SU-DHL-6 (cell line): ENCODE data around the gene SCFD2.

Source experiments
- H2AFZ ChIP-seq: fragments of 200-600 bp; sonication (generic); 2 replicates; pipeline ENCODE4 v1.6.1; 2014; ENCODE audit warnings: low read depth, mild to moderate bottlenecking, moderate library complexity, mixed read lengths, antibody characterized with exemption, low read length; ENCODE audit not compliant: severe bottlenecking
- H3F3A ChIP-seq: fragments of 200-600 bp; shearing (Covaris generic); 2 replicates; pipeline ENCODE4 v1.6.0; 2016; ENCODE audit warnings: antibody characterized with exemption, mild to moderate bottlenecking; ENCODE audit not compliant: insufficient read depth
- H3K27ac ChIP-seq: fragments of 200-600 bp; sonication (generic); 2 replicates; pipeline ENCODE4 v1.5.1; 2016; ENCODE audit warnings: low read depth, mild to moderate bottlenecking, low read length, moderate library complexity, mixed read lengths
- H3K27me3 ChIP-seq: fragments of 200-600 bp; sonication (generic), shearing (Covaris generic); 2 replicates; pipeline ENCODE4 v1.6.0; 2014; ENCODE audit warnings: mild to moderate bottlenecking, low read length
- H3K36me3 ChIP-seq: fragments of 200-600 bp; sonication (generic); 2 replicates; pipeline ENCODE4 v1.6.1; 2014; ENCODE audit warnings: mild to moderate bottlenecking, low read length, mixed read lengths
- H3K4me2 ChIP-seq: fragments of 300-600, 200-600 bp; shearing (Covaris generic), sonication (generic); 2 replicates; pipeline ENCODE4 v1.6.0; 2014; ENCODE audit warnings: low read length, low read depth, mild to moderate bottlenecking; ENCODE audit not compliant: poor library complexity, severe bottlenecking
- H3K4me3 ChIP-seq: fragments of 200-600 bp; sonication (generic); 2 replicates; pipeline ENCODE4 v1.5.1; 2014; ENCODE audit warnings: antibody characterized with exemption, low read length, mild to moderate bottlenecking, mixed read lengths; ENCODE audit not compliant: insufficient read depth, poor library complexity, severe bottlenecking
- H3K79me2 ChIP-seq: fragments of 200-600 bp; sonication (generic); 2 replicates; pipeline ENCODE4 v1.6.1; 2014; ENCODE audit warnings: mild to moderate bottlenecking, low read length, moderate library complexity; ENCODE audit not compliant: insufficient read depth
- H3K9ac ChIP-seq: fragments of 200-600 bp; sonication (generic); 2 replicates; pipeline ENCODE4 v1.7.0; 2014; ENCODE audit warnings: mild to moderate bottlenecking, low read length
- H3K9me2 ChIP-seq: fragments of 200-600 bp; sonication (generic); replicated peaks from 2 replicates; pipeline ENCODE4 v1.6.1; 2014; ENCODE audit warnings: low read length; ENCODE audit not compliant: insufficient read depth
- H3K9me3 ChIP-seq: fragments of 200-600 bp; sonication (generic); 2 replicates; pipeline ENCODE4 v1.6.1; 2014; ENCODE audit warnings: low read length, mixed read lengths; ENCODE audit not compliant: insufficient read depth
- H4K20me1 ChIP-seq: fragments of 200-600 bp; sonication (generic); 2 replicates; pipeline ENCODE4 v1.6.1; 2014; ENCODE audit warnings: low read depth, mild to moderate bottlenecking, antibody characterized with exemption, low read length, moderate library complexity, mixed read lengths
- EZH2phosphoT487 ChIP-seq: fragments of 200-600 bp; sonication (generic), shearing (Covaris generic); conservative IDR thresholded peaks from 2 replicates; pipeline ENCODE4 v1.6.1; 2018; ENCODE audit warnings: mild to moderate bottlenecking, antibody characterized with exemption, low read length, moderate library complexity, mixed read lengths
- TF ChIP-seq, protein P1 (sequence below): fragments of 200-600 bp; sonication (generic); IDR thresholded peaks from one replicate; pipeline ENCODE4 v1.5.1; 2017; ENCODE audit warnings: antibody characterized with exemption, mild to moderate bottlenecking, low read length, moderate library complexity; ENCODE audit not compliant: insufficient read depth, poor library complexity, severe bottlenecking

SCFD2 gene

DNA sequence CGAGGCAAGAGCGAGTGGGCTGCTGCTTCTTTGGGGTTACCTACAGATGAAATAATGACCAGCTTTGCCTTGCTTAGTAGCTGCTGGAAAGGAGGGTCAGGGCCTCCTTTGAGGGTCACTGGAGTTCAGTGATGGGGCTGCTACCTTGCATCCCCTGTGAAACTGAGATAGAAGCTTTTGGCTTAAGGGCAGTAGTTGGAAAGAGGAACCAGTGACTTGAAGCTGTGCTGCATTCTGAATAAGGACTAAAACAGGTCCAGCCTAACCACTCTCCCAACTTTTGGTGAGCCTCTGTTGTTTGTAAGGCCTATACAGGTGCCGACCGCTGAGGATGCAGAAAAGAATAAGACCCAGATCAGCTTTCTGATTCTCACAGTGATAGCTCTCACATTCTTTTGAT is 462.6 kb downstream of the SCFD2 start:
- no peaks in the 10 kb centered on the region for H3K9me2 ChIP-seq
- H3F3A ChIP-seq: no peaks in the 10 kb centered on the region
- H3K79me2 ChIP-seq: no peaks in the 10 kb centered on the region
- H2AFZ ChIP-seq: no peak overlapping the region
- TF ChIP-seq, protein P1, sequence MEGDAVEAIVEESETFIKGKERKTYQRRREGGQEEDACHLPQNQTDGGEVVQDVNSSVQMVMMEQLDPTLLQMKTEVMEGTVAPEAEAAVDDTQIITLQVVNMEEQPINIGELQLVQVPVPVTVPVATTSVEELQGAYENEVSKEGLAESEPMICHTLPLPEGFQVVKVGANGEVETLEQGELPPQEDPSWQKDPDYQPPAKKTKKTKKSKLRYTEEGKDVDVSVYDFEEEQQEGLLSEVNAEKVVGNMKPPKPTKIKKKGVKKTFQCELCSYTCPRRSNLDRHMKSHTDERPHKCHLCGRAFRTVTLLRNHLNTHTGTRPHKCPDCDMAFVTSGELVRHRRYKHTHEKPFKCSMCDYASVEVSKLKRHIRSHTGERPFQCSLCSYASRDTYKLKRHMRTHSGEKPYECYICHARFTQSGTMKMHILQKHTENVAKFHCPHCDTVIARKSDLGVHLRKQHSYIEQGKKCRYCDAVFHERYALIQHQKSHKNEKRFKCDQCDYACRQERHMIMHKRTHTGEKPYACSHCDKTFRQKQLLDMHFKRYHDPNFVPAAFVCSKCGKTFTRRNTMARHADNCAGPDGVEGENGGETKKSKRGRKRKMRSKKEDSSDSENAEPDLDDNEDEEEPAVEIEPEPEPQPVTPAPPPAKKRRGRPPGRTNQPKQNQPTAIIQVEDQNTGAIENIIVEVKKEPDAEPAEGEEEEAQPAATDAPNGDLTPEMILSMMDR: no peak
- no peak for TF ChIP-seq EZH2phosphoT487
- no peak overlapping the region for H3K4me2 ChIP-seq
- no peaks in the 10 kb centered on the region for H4K20me1 ChIP-seq
- no peaks in the 10 kb centered on the region for H3K27me3 ChIP-seq
- no peaks in the 10 kb centered on the region for H3K36me3 ChIP-seq
- no peak overlapping the region for H3K27ac ChIP-seq
- H3K9ac ChIP-seq: no peak overlapping the region
- H3K9me3 ChIP-seq: no peaks in the 10 kb centered on the region
- no peak overlapping the region for H3K4me3 ChIP-seq

- Histone ChIP-seq H3K9me3 (no peaks in the 10 kb centered on the region), H3K36me3 (no peaks in the 10 kb centered on the region), H3K79me2 (no peaks in the 10 kb centered on the region), H3K9ac (no peak overlapping the region), H3K27me3 (no peaks in the 10 kb centered on the region), H3K27ac (no peak overlapping the region), H3K9me2 (no peaks in the 10 kb centered on the region), H4K20me1 (no peaks in the 10 kb centered on the region), H3K4me3 (no peak overlapping the region), H2AFZ (no peak overlapping the region), H3K4me2 (no peak overlapping the region), H3F3A (no peaks in the 10 kb centered on the region)
- TF ChIP-seq, protein P1: no peak
- TF ChIP-seq EZH2phosphoT487: no peak
Observed at GRCh38 chr4:52894443-52894842, 471.4 kb downstream of the SCFD2 start.

- TF ChIP-seq, protein P1: no peak
- no peak for TF ChIP-seq EZH2phosphoT487
- Histone ChIP-seq H3K4me3 (no peak overlapping the region), H3K4me2 (no peak overlapping the region), H2AFZ (no peak overlapping the region), H3K9me2 (no peaks in the 10 kb centered on the region), H3K36me3 (no peaks in the 10 kb centered on the region), H3K9ac (no peak overlapping the region), H3K79me2 (no peaks in the 10 kb centered on the region), H3K27me3 (no peaks in the 10 kb centered on the region), H3F3A (no peaks in the 10 kb centered on the region), H3K9me3 (no peaks in the 10 kb centered on the region), H4K20me1 (no peaks in the 10 kb centered on the region), H3K27ac (no peak overlapping the region)
Observed at GRCh38 chr4:52892880-52893279, 473.0 kb downstream of the SCFD2 start.

- H3K27ac ChIP-seq: no peak overlapping the region
- no peaks in the 10 kb centered on the region for H4K20me1 ChIP-seq
- no peak overlapping the region for H3K9ac ChIP-seq
- H3K79me2 ChIP-seq: no peaks in the 10 kb centered on the region
- no peak for TF ChIP-seq EZH2phosphoT487
- TF ChIP-seq, protein P1: no peak
- H3K36me3 ChIP-seq: no peaks in the 10 kb centered on the region
- H3F3A ChIP-seq: no peaks in the 10 kb centered on the region
- H3K27me3 ChIP-seq: no peaks in the 10 kb centered on the region
- H3K9me2 ChIP-seq: no peaks in the 10 kb centered on the region
- no peaks in the 10 kb centered on the region for H3K9me3 ChIP-seq
- H3K4me3 ChIP-seq: no peak overlapping the region
- no peak overlapping the region for H2AFZ ChIP-seq
- no peak overlapping the region for H3K4me2 ChIP-seq
Observed at GRCh38 chr4:52891743-52892142, 474.1 kb downstream of the SCFD2 start.
